Osteoblast (primary cell): ENCODE results near the gene ZNF592. TPM values are rescaled to one million over a fixed set of nuclear protein-coding genes. Genes with fewer than 3 reads are reported as not detected.

Experiments
- DNase-seq: peaks from one replicate; pipeline ENCODE4 v3.0.0; 2011; ENCODE audit warnings: low spot score, mixed read lengths; ENCODE audit not compliant: insufficient read length; ENCODE audit errors: missing footprints
- H2AFZ ChIP-seq: 2 replicates; pipeline ENCODE4 v1.6.0; 2011; ENCODE audit warnings: mild to moderate bottlenecking, low read length
- H3K27ac ChIP-seq: 2 replicates; pipeline ENCODE4 v1.5.1; 2011; ENCODE audit warnings: mild to moderate bottlenecking, low read depth, low read length, moderate library complexity
- H3K27me3 ChIP-seq: 2 replicates; pipeline ENCODE4 v1.6.0; 2012; ENCODE audit warnings: mild to moderate bottlenecking, control low read depth, inconsistent platforms, low read length, moderate library complexity; ENCODE audit not compliant: insufficient read depth
- H3K36me3 ChIP-seq: 2 replicates; pipeline ENCODE4 v1.5.1; 2011; ENCODE audit warnings: mild to moderate bottlenecking, low read length, control low read depth, moderate library complexity; ENCODE audit not compliant: insufficient read depth
- H3K4me1 ChIP-seq: 2 replicates; pipeline ENCODE4 v1.5.1; 2011; ENCODE audit warnings: mild to moderate bottlenecking, low read length, control low read depth, moderate library complexity; ENCODE audit not compliant: insufficient read depth
- H3K4me2 ChIP-seq: 2 replicates; pipeline ENCODE4 v1.6.0; 2011; ENCODE audit warnings: mild to moderate bottlenecking, low read length; ENCODE audit not compliant: insufficient read depth
- H3K4me3 ChIP-seq: fragments of 200-600 bp; sonication (generic); 3 replicates; pipeline ENCODE4 v1.5.1; 2012; ENCODE audit warnings: mild to moderate bottlenecking, low read length, inconsistent platforms; ENCODE audit not compliant: insufficient read depth
- H3K79me2 ChIP-seq: 2 replicates; pipeline ENCODE4 v1.6.0; 2012; ENCODE audit warnings: mild to moderate bottlenecking, low read length, control low read depth, inconsistent platforms; ENCODE audit not compliant: insufficient read depth
- H3K9me3 ChIP-seq: 2 replicates; pipeline ENCODE4 v1.5.1; 2011; ENCODE audit warnings: low read depth, low read length, control low read depth
- H4K20me1 ChIP-seq: 2 replicates; pipeline ENCODE4 v1.6.0; 2012; ENCODE audit warnings: mild to moderate bottlenecking, low read length, control low read depth; ENCODE audit not compliant: insufficient read depth
- total RNA-seq: library from RNA; depleted of rRNA; stranded (reverse); fragments of >200 nt; gene quantifications from 2 replicates; pipeline ENCODE4 v1.2.3, GENCODE V29; 2012
- TF ChIP-seq, protein P1 (sequence below): IDR thresholded peaks from 2 replicates; pipeline ENCODE4 v1.5.1; 2011; ENCODE audit warnings: mild to moderate bottlenecking, low read depth, low read length, moderate library complexity; ENCODE audit errors: extremely low read depth

The ZNF592 gene
- total RNA-seq, 1 donor = 11.2 TPM

DNA sequence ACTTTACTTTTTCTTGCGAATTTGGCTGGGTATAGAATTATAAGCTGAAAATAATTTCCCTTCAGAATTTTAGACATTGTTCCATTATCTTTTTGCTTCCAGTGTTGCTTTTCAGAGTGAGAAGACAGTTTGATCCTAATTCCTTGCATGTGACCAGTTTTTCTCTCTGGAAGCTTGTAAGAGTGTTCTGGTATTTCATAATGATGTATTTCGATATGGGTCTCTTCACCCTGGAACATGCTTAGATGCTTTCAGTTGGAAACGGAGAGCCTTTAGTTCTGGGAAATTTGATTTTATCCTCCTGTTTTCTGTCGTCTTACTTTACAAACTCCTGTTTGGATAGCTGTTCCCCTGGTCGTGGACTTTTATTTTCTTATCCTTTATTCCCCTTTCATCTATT lies 82.6 kb downstream of the ZNF592 start:
- H4K20me1 ChIP-seq = no peaks in the 10 kb centered on the region
- no peaks in the 10 kb centered on the region for H3K79me2 ChIP-seq
- no peaks in the 10 kb centered on the region for H3K9me3 ChIP-seq
- H3K4me1 ChIP-seq = peaks cover 3% of the 10 kb centered on the region
- H3K4me2 ChIP-seq = no peak overlapping the region
- no peak for DNase-seq
- H2AFZ ChIP-seq = no peak overlapping the region
- no peaks in the 10 kb centered on the region for H3K36me3 ChIP-seq
- no peak overlapping the region for H3K27ac ChIP-seq
- no peak overlapping the region for H3K4me3 ChIP-seq
- TF ChIP-seq, protein P1, sequence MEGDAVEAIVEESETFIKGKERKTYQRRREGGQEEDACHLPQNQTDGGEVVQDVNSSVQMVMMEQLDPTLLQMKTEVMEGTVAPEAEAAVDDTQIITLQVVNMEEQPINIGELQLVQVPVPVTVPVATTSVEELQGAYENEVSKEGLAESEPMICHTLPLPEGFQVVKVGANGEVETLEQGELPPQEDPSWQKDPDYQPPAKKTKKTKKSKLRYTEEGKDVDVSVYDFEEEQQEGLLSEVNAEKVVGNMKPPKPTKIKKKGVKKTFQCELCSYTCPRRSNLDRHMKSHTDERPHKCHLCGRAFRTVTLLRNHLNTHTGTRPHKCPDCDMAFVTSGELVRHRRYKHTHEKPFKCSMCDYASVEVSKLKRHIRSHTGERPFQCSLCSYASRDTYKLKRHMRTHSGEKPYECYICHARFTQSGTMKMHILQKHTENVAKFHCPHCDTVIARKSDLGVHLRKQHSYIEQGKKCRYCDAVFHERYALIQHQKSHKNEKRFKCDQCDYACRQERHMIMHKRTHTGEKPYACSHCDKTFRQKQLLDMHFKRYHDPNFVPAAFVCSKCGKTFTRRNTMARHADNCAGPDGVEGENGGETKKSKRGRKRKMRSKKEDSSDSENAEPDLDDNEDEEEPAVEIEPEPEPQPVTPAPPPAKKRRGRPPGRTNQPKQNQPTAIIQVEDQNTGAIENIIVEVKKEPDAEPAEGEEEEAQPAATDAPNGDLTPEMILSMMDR = no peak
- peaks cover 9% of the 10 kb centered on the region for H3K27me3 ChIP-seq

DNA sequence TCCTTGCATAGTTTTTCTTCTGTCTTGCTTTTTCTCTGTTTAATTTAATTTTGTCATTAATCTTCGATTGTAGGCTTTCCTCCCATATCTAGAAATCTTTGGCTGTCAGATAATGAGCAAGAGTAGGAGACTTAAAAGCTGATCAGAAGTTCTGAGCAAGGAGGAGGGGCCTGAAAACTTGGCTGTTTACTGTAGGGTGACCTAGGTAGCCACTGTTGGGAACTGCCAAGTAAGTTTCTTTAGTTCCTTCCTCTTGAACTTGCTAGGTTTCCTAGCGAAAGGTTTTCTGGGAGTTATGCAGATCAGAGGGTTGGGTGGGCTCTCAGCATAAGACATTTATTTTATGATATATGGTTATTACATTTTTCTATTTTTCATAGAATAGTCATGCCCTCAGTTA lies 83.2 kb downstream of the ZNF592 start:
- no peaks in the 10 kb centered on the region for H3K9me3 ChIP-seq
- H3K79me2 ChIP-seq = no peaks in the 10 kb centered on the region
- H3K4me2 ChIP-seq = no peak overlapping the region
- TF ChIP-seq, protein P1 = no peak
- no peak overlapping the region for H3K4me3 ChIP-seq
- no peaks in the 10 kb centered on the region for H3K36me3 ChIP-seq
- peaks cover 3% of the 10 kb centered on the region for H3K4me1 ChIP-seq
- peaks cover 9% of the 10 kb centered on the region for H3K27me3 ChIP-seq
- no peak for DNase-seq
- H4K20me1 ChIP-seq = no peaks in the 10 kb centered on the region
- H2AFZ ChIP-seq = no peak overlapping the region
- no peak overlapping the region for H3K27ac ChIP-seq

DNA sequence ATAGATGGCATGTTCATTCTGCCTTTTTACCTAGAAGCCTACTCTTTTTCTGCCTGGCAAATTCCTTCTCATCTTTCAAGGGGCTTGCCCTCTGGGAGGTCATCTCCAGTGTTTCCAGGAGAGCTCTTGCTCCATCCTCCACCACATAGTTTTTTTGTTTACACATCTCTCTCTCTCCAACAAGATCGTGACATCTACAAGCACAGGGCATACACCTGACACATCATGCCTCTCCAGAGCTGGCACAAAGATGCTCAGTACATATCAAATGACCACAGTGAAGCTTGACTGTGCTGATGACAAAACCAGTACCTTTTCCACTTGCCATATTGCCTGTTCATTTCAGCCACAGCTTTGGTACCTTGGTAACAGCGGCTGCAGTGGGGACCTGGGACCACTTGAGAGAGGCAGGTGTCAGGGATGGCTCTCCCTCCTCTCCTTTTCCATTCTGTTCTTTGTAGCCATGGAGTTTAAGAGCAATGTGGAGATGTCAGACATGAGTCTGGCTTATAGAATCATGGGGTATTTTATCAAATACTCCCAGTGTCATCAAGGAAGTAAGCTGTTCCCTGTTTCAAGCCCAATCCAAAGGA lies 84.2 kb downstream of the ZNF592 start:
- no peaks in the 10 kb centered on the region for H3K79me2 ChIP-seq

DNA sequence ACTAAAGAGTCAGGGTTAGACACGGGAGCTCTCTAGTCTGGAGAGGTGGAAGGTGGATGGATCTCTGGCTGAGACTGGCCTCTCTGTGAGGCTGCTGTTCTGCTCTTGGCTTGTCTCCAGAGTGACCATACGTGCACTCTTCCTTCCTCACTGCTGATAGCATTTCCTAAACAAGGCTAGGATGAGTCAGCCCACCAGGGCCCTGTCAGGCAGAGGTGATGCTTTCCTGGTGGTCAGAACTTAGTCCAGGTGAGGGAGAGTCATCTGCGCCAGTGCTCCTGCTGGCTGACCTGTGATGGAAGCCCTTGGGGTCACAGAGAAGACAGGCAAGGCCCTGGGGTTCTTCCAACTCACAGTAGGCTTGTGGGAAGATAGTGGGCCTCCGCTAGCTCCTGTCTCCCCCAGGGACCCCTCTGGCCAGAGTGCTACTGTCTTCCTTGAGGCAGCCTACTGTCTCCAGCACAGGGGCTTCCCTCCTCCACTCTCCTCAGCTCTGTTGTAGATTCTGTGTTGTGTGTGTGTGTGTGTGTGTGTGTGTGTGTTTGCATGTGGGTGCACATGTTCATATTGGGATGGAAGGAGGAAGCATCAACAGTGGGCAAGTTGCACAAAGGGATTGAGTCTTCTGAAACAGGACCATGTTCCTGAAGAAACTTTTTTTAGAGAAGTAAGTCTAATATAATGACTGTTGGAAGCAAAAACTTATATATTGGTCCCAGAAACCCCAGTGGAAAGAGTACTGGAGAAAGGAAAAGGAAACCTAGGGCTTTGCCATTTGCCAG lies 85.2 kb downstream of the ZNF592 start:
- H3K4me3 ChIP-seq = no peak overlapping the region
- peaks cover 9% of the 10 kb centered on the region for H3K27me3 ChIP-seq
- H3K27ac ChIP-seq = no peak overlapping the region
- no peaks in the 10 kb centered on the region for H3K79me2 ChIP-seq
- H3K4me2 ChIP-seq = no peak overlapping the region
- peaks cover 3% of the 10 kb centered on the region for H3K4me1 ChIP-seq
- DNase-seq = no peak
- no peaks in the 10 kb centered on the region for H3K9me3 ChIP-seq
- no peaks in the 10 kb centered on the region for H4K20me1 ChIP-seq
- H3K36me3 ChIP-seq = no peaks in the 10 kb centered on the region
- no peak overlapping the region for H2AFZ ChIP-seq
- TF ChIP-seq, protein P1 = no peak

More for the DNA sequence above, 84.2 kb downstream of the ZNF592 start:
- Histone ChIP-seq H3K36me3 (no peaks in the 10 kb centered on the region), H3K4me3 (no peak overlapping the region), H3K4me1 (peaks cover 3% of the 10 kb centered on the region), H3K9me3 (no peaks in the 10 kb centered on the region), H3K27me3 (peaks cover 9% of the 10 kb centered on the region), H4K20me1 (no peaks in the 10 kb centered on the region), H3K27ac (no peak overlapping the region), H2AFZ (no peak overlapping the region), H3K4me2 (no peak overlapping the region)
- TF ChIP-seq, protein P1 = no peak
- no peak for DNase-seq
